HG02759 (cell line): ENCODE results near the gene PI4KA.

Source experiments
- ATAC-seq: cut with Tn5 transposase; IDR thresholded peaks from one replicate; pipeline ENCODE4 v1.9.1; 2021; ENCODE audit warnings: mild to moderate bottlenecking, moderate library complexity; ENCODE audit not compliant: unreplicated experiment

PI4KA gene

GRCh38 chr22:20794650-20795413, 63.8 kb downstream of the PI4KA start:
- no peak for ATAC-seq

- no peak for ATAC-seq
Observed at GRCh38 chr22:20793748-20794649, 64.6 kb downstream of the PI4KA start.

GRCh38 chr22:20792966-20793728, 65.5 kb downstream of the PI4KA start:
- no peak for ATAC-seq

GRCh38 chr22:20792221-20792965, 66.2 kb downstream of the PI4KA start:
- no peak for ATAC-seq

- no peak for ATAC-seq
Observed at GRCh38 chr22:20788627-20789344, 69.8 kb downstream of the PI4KA start.

GRCh38 chr22:20787746-20788626, 70.6 kb downstream of the PI4KA start:
- ATAC-seq, result no peak

GRCh38 chr22:20787223-20787622, 71.4 kb downstream of the PI4KA start:
- ATAC-seq, result no peak

GRCh38 chr22:20786536-20786979, 72.1 kb downstream of the PI4KA start:
- ATAC-seq, result no peak

GRCh38 chr22:20786048-20786447, 72.6 kb downstream of the PI4KA start:
- ATAC-seq, result no peak

GRCh38 chr22:20785415-20785814, 73.2 kb downstream of the PI4KA start:
- no peak for ATAC-seq

GRCh38 chr22:20783844-20784723, 74.5 kb downstream of the PI4KA start:
- ATAC-seq, result peak; percentile 55

- ATAC-seq, result no peak
Observed at GRCh38 chr22:20783300-20783673, 75.3 kb downstream of the PI4KA start.

- no peak for ATAC-seq
Observed at GRCh38 chr22:20782596-20783299, 75.9 kb downstream of the PI4KA start.

GRCh38 chr22:20782083-20782482, 76.5 kb downstream of the PI4KA start:
- ATAC-seq, result no peak

GRCh38 chr22:20781272-20781990, 77.2 kb downstream of the PI4KA start:
- no peak for ATAC-seq

- ATAC-seq, result no peak
Observed at GRCh38 chr22:20779818-20780158, 78.8 kb downstream of the PI4KA start.
